SK-N-SH treated with all-trans-retinoic acid at 6 μM for 48 hours (cell line): Measurements from ENCODE around the gene PRSS48.

Experiments used
- ATAC-seq: fragments of 200-7000 bp; cut with Tn5 transposase; 3 replicates; pipeline ENCODE4 v1.9.1; 2020; ENCODE audit warnings: mild to moderate bottlenecking, moderate library complexity
- ARNTL ChIP-seq: fragments of 450-650 bp; formaldehyde crosslinking; IDR thresholded peaks from 2 replicates; pipeline ENCODE4 v1.5.0; 2020; ENCODE audit warnings: low read depth, mild to moderate bottlenecking, moderate library complexity, borderline replicate concordance
- BACH2 ChIP-seq: fragments of 250-450 bp; sonication (Bioruptor Pico); IDR thresholded peaks from 2 replicates; pipeline ENCODE4 v1.9.0; 2021; ENCODE audit warnings: mild to moderate bottlenecking, borderline replicate concordance
- CREB5 ChIP-seq: fragments of 250-450 bp; sonication (Bioruptor Pico); IDR thresholded peaks from 2 replicates; pipeline ENCODE4 v1.5.1; 2020; ENCODE audit warnings: low read depth, mild to moderate bottlenecking, moderate library complexity
- ESRRG ChIP-seq: fragments of 250-450 bp; sonication (Bioruptor Pico); IDR thresholded peaks from 2 replicates; pipeline ENCODE4 v1.6.1; 2021; ENCODE audit warnings: mild to moderate bottlenecking
- GLIS3 ChIP-seq: fragments of 250-450 bp; sonication (Bioruptor Pico); IDR thresholded peaks from 2 replicates; pipeline ENCODE4 v1.5.0; 2020; ENCODE audit warnings: mild to moderate bottlenecking, moderate library complexity
- ISL1 ChIP-seq: fragments of 250-450 bp; sonication (Bioruptor Pico); IDR thresholded peaks from 2 replicates; pipeline ENCODE4 v2.1.2; 2022; ENCODE audit warnings: mild to moderate bottlenecking, moderate library complexity
- OSR1 ChIP-seq: fragments of 250-450 bp; sonication (Bioruptor Pico); IDR thresholded peaks from 2 replicates; pipeline ENCODE4 v1.8.0; 2022; ENCODE audit warnings: moderate library complexity, mild to moderate bottlenecking, inconsistent platforms
- PATZ1 ChIP-seq: fragments of 250-450 bp; sonication (Bioruptor Pico); IDR thresholded peaks from 2 replicates; pipeline ENCODE4 v1.8.0; 2020; ENCODE audit warnings: mild to moderate bottlenecking, moderate library complexity, borderline replicate concordance
- POU6F1 ChIP-seq: fragments of 250-450 bp; sonication (Bioruptor Pico); IDR thresholded peaks from 2 replicates; pipeline ENCODE4 v1.8.0; 2021; ENCODE audit warnings: low read depth, mild to moderate bottlenecking, moderate library complexity, borderline replicate concordance
- PPARA ChIP-seq: fragments of 250-450 bp; sonication (Bioruptor Pico); IDR thresholded peaks from 2 replicates; pipeline ENCODE4 v1.5.0; 2020; ENCODE audit warnings: mild to moderate bottlenecking, borderline replicate concordance
- RARB ChIP-seq: fragments of 250-450 bp; sonication (Bioruptor Pico); IDR thresholded peaks from 2 replicates; pipeline ENCODE4 v1.8.0; 2021; ENCODE audit warnings: mild to moderate bottlenecking, moderate library complexity
- SNAI2 ChIP-seq: fragments of 250-450 bp; sonication (Bioruptor Pico); IDR thresholded peaks from 2 replicates; pipeline ENCODE4 v1.5.0; 2020; ENCODE audit warnings: mild to moderate bottlenecking, moderate library complexity
- TCF4 ChIP-seq: fragments of 250-450 bp; sonication (Bioruptor Pico); IDR thresholded peaks from 2 replicates; pipeline ENCODE4 v1.8.0; 2021; ENCODE audit warnings: mild to moderate bottlenecking, moderate library complexity, borderline replicate concordance
- TOX ChIP-seq: fragments of 250-450 bp; sonication (Bioruptor Pico); IDR thresholded peaks from 2 replicates; pipeline ENCODE4 v1.8.0; 2021; ENCODE audit warnings: mild to moderate bottlenecking, moderate library complexity, borderline replicate concordance
- ZC3H10 ChIP-seq: fragments of 250-450 bp; sonication (Bioruptor Pico); IDR thresholded peaks from 2 replicates; pipeline ENCODE4 v1.5.1; 2021; ENCODE audit warnings: mild to moderate bottlenecking, moderate library complexity
- ZFP3 ChIP-seq: fragments of 250-450 bp; sonication (Bioruptor Pico); IDR thresholded peaks from 2 replicates; pipeline ENCODE4 v1.5.0; 2020; ENCODE audit warnings: mild to moderate bottlenecking, moderate library complexity
- ZFP30 ChIP-seq: fragments of 450-650 bp; formaldehyde crosslinking; IDR thresholded peaks from 2 replicates; pipeline ENCODE4 v1.5.0; 2022; ENCODE audit warnings: mild to moderate bottlenecking, moderate library complexity
- ZNF565 ChIP-seq: fragments of 450-650 bp; formaldehyde crosslinking; conservative IDR thresholded peaks from 2 replicates; pipeline ENCODE4 v1.5.0; 2020; ENCODE audit warnings: low read depth, mild to moderate bottlenecking, moderate library complexity
- ZNF70 ChIP-seq: fragments of 450-650 bp; formaldehyde crosslinking; IDR thresholded peaks from 2 replicates; pipeline ENCODE4 v1.5.0; 2020; ENCODE audit warnings: mild to moderate bottlenecking, moderate library complexity
- ZNF8 ChIP-seq: fragments of 450-650 bp; formaldehyde crosslinking; IDR thresholded peaks from 2 replicates; pipeline ENCODE4 v1.5.0; 2020; ENCODE audit warnings: mild to moderate bottlenecking, moderate library complexity

The PRSS48 gene

GRCh38 chr4:151315212-151315886 is 38.4 kb downstream of the PRSS48 start:
- TF ChIP-seq ISL1 (CRISPR knock-in tag) (peak; percentile 53; the same call in 1 of the 2 replicates), OSR1 (CRISPR knock-in tag) (no peak)
- ATAC-seq = peak; percentile 65

- no peak for ATAC-seq
- TF ChIP-seq BACH2 (CRISPR knock-in tag) = no peak
- TF ChIP-seq ESRRG (CRISPR knock-in tag) = no peak
- TF ChIP-seq TOX (CRISPR knock-in tag) = no peak
- no peak for TF ChIP-seq ZC3H10
- TF ChIP-seq TCF4 (CRISPR knock-in tag) = no peak
Observed at GRCh38 chr4:151316645-151317044, 39.7 kb downstream of the PRSS48 start.

- no peak for ATAC-seq
Observed at GRCh38 chr4:151318307-151319006, 41.5 kb downstream of the PRSS48 start.

GRCh38 chr4:151319490-151319889 is 42.5 kb downstream of the PRSS48 start:
- ATAC-seq = no peak
- TF ChIP-seq ZNF8 (CRISPR knock-in tag) = no peak
- TF ChIP-seq CREB5 (CRISPR knock-in tag) = no peak
- no peak for TF ChIP-seq BACH2 (CRISPR knock-in tag)
- no peak for TF ChIP-seq POU6F1 (CRISPR knock-in tag)
- no peak for TF ChIP-seq TCF4 (CRISPR knock-in tag)
- TF ChIP-seq ZNF565 (CRISPR knock-in tag) = no peak
- no peak for TF ChIP-seq PATZ1
- no peak for TF ChIP-seq PPARA (CRISPR knock-in tag)
- no peak for TF ChIP-seq OSR1 (CRISPR knock-in tag)
- no peak for TF ChIP-seq ZNF70
- no peak for TF ChIP-seq GLIS3 (CRISPR knock-in tag)
- TF ChIP-seq SNAI2 = no peak
- no peak for TF ChIP-seq TOX (CRISPR knock-in tag)
- TF ChIP-seq ZFP3 (CRISPR knock-in tag) = no peak
- TF ChIP-seq RARB (CRISPR knock-in tag) = no peak

More at GRCh38 chr4:151318307-151319006, 41.5 kb downstream of the PRSS48 start:
- TF ChIP-seq ARNTL (CRISPR knock-in tag) (no peak), TOX (CRISPR knock-in tag) (no peak), GLIS3 (CRISPR knock-in tag) (no peak), TCF4 (CRISPR knock-in tag) (no peak), ZFP30 (no peak), CREB5 (CRISPR knock-in tag) (no peak), BACH2 (CRISPR knock-in tag) (no peak), ZFP3 (CRISPR knock-in tag) (no peak), SNAI2 (no peak), RARB (CRISPR knock-in tag) (no peak), POU6F1 (CRISPR knock-in tag) (no peak), ESRRG (CRISPR knock-in tag) (no peak)
